Lung microvascular endothelial cell (primary cell): ENCODE measurements around the gene STX4. TPM values are rescaled to one million over a fixed set of nuclear protein-coding genes. Genes with fewer than 3 reads are reported as not detected.

ENCODE experiments used
- DNase-seq, 2 donors: peaks; one replicate each; pipeline versions ENCODE4 v3.0.0 to v3.0.0-alpha.2; 2010; ENCODE audit warnings: low read depth in 2 of 2
- total RNA-seq: library from RNA; depleted of rRNA; stranded (reverse); fragments of >200 nt; gene quantifications from 2 replicates; pipeline ENCODE4 v1.2.1, GENCODE V29; 2014

STX4 gene
- total RNA-seq, 1 donor from 2014 or later: 27.0 TPM

DNA sequence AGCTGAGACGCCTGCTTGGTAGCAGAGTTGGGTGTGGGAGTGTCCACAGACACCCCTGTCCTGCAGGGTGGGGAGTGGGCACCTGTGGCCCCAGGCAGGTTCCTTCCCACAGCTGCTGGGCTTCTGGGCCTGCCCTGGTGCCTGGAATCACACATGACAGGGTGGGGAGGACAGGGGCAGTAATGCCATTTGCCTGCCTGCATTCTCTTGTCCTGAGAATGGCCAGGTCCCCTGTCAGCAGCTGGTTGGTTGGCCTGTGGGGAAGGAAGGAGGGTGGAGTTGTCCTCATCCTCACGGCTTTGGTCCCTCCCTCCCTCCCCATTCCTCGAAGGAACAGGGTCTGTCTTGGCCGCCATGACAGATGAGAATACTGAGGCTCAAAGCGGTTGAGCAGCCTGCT is 50.2 kb downstream of the STX4 start:
- no peak for DNase-seq

- no peak for DNase-seq
Measured at GRCh38 chr16:31083981-31084380, 50.6 kb downstream of the STX4 start.

GRCh38 chr16:31084584-31085302 is 51.4 kb downstream of the STX4 start:
- no peak for DNase-seq

DNA sequence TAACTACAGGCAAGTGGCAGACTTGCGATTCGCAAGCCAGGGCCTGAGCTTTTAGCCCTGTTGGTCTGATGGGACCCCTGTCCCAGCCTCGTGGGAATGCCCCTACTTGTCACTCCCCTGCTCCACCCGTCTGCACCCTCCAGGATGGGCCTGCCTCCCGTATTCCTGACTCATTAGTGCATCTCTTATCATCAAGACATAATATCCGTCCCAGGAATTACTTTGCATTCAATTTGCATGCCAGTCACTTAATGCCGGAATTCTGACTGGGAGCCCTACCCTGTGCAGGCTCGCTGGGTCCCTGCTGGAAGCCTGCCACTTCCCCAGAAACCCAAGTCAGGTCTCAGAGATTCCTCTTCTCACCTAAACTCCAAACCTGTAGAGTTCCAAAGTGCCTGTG is 52.1 kb downstream of the STX4 start:
- no peak for DNase-seq

DNA sequence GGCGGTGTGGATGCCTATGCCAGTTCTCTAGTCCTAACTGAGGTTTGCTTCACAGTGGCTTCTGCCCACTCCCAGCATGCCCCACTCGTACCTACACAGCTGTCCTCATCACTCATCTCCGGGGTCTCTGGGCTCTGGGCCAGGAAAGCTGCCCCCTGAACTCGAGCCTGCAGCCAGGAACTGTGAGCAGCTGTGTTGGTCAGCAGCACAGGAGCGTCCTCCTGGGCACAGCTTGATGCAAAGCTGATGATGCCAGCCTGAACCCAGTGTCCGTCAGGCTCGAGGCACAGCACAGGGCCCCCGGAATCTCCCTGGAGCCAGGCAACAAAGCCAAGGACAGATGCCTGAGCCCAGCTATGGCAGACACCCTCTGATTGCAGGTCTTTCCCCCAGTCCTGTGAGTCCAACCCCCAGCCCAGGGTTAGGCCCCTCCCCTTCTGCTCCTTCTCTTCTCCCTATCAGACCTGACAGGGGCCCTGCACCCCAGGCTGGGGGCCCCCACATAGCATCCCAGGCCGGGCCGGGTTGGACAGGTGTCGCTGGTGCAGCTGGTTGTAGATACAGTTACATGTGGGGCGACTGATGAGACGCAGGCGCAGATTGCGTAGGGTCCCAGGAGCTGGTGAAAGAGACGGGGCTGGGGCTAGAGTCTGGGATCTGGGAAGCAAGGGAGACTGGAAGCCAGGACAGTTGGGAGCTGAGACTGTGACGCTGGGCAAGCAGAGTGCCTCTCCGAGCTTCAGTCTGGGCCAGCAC is 52.7 kb downstream of the STX4 start:
- DNase-seq: no peak

- DNase-seq: no peak
Measured at GRCh38 chr16:31086629-31086906, 53.2 kb downstream of the STX4 start.

- DNase-seq: no peak
Measured at GRCh38 chr16:31087481-31087880, 54.1 kb downstream of the STX4 start.

DNA sequence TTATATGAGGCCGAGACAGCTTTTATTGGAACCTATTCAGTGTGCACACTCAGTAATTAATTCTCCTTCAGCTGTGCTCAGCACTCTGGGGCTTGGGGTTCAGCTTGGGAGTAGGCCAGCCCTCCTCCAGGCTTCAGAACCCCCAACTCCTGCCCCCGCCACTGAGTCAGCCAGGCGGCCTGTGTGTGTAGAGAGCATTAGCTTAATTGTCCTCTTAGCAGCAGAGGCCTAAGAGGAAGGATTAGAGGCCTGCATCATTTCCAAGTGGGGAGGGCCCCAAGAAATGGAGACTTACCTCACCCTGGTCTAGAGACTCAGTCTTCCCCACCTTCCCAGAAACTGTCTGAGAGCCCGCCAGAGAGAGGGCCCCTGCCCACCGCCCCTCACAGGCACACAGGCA is 54.6 kb downstream of the STX4 start:
- DNase-seq: no peak

DNA sequence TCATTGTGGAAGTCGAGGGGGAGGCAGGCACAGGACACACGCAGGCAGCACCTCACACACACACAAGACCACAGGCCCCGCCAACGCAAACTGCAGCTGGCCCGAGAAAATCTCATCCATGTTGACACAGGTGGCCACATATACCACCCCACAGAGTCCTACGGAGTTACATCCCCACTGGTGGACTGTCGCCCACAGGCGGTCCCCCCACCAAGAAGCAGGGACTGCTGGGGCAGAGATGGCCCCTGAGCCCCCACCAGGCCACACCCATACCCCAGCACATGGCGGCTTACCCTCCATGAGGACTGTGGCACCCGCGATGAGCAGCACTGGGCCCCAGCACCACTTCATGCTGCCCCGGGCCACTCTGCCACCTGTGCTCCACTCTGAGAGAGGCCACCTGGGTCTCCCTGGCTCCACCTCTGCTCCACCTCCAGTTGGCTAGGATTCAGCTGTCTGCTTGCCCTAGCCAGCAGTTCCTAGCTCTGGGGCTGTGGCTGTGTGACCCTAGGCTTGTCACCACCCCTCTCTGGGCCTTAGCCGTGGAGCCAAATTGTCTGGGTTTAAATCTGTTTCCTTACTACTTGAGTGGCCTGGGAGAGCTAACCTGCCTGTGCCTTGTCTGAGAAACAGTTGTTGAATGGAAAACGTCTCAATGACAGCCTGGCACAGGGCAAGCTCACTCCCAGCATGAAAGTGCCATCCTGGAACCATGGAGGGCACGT is 55.3 kb downstream of the STX4 start, which contains the start of gene PRSS53:
Gene PRSS53, minus strand, starts transcription at position 485 of the 725 bp plus-strand sequence. Its CDS starts 134 bp downstream, at position 351.
- no peak for DNase-seq

DNA sequence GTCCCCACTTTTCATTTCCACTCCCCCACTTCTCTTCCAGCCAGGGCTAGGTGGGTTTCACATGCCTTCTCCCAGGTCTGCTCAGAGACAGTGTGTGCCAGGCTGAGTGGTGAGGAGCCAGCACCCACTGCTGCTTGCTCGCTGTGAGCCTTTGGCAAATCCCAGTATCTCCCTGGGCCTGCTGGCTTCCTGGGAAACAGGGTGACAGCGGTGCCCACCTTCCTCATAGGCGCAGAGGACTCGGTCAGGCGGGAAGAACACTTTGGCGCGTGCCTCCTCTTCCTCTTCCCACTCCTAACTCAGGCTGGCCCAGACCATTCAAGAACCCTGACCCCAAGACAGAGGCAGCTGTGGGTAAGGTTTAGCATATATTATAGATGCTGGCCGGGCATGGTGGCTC is 55.8 kb downstream of the STX4 start:
- no peak for DNase-seq

Other genes starting within 250 kb of the STX4 start
- 3.9 and 5.2 TPM in 2 replicates for gene ZNF629, start 246.4 kb upstream of the STX4 start, total RNA-seq
- gene BCL7C, start 139.5 kb upstream of the STX4 start, total RNA-seq: 39.7 and 72.0 TPM in 2 replicates
- 0.22 and 0.40 TPM in 2 replicates for gene CTF1, start 136.9 kb upstream of the STX4 start, total RNA-seq
- gene FBXL19, start 110.0 kb upstream of the STX4 start, total RNA-seq: 14.3 and 15.7 TPM in 2 replicates
- gene ORAI3, start 84.5 kb upstream of the STX4 start, total RNA-seq: 22.9 and 24.8 TPM in 2 replicates
- 1.7 and 2.2 TPM in 2 replicates for gene SETD1A, start 75.8 kb upstream of the STX4 start, total RNA-seq
- gene HSD3B7, start 48.4 kb upstream of the STX4 start, total RNA-seq: 13.3 and 26.0 TPM in 2 replicates
- under 0.01 and 0.40 TPM in 2 replicates for gene STX1B, start 22.9 kb upstream of the STX4 start, total RNA-seq
- gene ZNF668, start 40.7 kb downstream of the STX4 start, total RNA-seq: 5.0 and 6.0 TPM in 2 replicates
- gene ZNF646, start 40.9 kb downstream of the STX4 start, total RNA-seq: 7.0 and 12.7 TPM in 2 replicates
- 0.40 and 0.44 TPM in 2 replicates for gene PRSS53, start 55.4 kb downstream of the STX4 start, total RNA-seq
- gene VKORC1, start 61.2 kb downstream of the STX4 start, total RNA-seq: 54.7 and 71.8 TPM in 2 replicates
- 10.0 and 12.3 TPM in 2 replicates for gene BCKDK, start 74.8 kb downstream of the STX4 start, total RNA-seq
- gene KAT8, start 84.1 kb downstream of the STX4 start, total RNA-seq: 24.2 and 35.3 TPM in 2 replicates
- gene PRSS8, start 102.2 kb downstream of the STX4 start, total RNA-seq: not detected in 2 replicates
- 0.22 and 0.99 TPM in 2 replicates for gene PRSS36, start 116.5 kb downstream of the STX4 start, total RNA-seq
- gene FUS, start 146.6 kb downstream of the STX4 start, total RNA-seq: 26.8 and 29.6 TPM in 2 replicates
- gene PYCARD, start 169.2 kb downstream of the STX4 start, total RNA-seq: 48.8 and 54.5 TPM in 2 replicates
- not detected in 2 replicates for gene TRIM72, start 180.6 kb downstream of the STX4 start, total RNA-seq
- not detected in 2 replicates for gene PYDC1, start 183.6 kb downstream of the STX4 start, total RNA-seq
- gene ITGAM, start 226.4 kb downstream of the STX4 start, total RNA-seq: under 0.01 TPM in 1 of 2 replicates, not detected in the other